NCI-H82 (cell line): ENCODE measurements around the gene SPRY4.
"Not testable (repeated sequence)": the region's sequence is repeated elsewhere in the genome, so short reads cannot be mapped to it uniquely, and the experiment has no call there.

Experiments used
- DNase-seq: peaks from one replicate; lab custom pipeline; 2025; lab: John Stamatoyannopoulos, UW

The SPRY4 gene

GRCh38 chr5:142314606-142315005 lies 10.2 kb downstream of the SPRY4 start:
- no peak for DNase-seq

GRCh38 chr5:142314109-142314508 lies 10.7 kb downstream of the SPRY4 start:
- DNase-seq, result no peak

- no peak for DNase-seq
Observed at GRCh38 chr5:142313682-142314081, 11.1 kb downstream of the SPRY4 start.

GRCh38 chr5:142313275-142313674 lies 11.5 kb downstream of the SPRY4 start:
- no peak for DNase-seq

GRCh38 chr5:142312399-142312798 lies 12.4 kb downstream of the SPRY4 start:
- no peak for DNase-seq

- no peak for DNase-seq
Observed at GRCh38 chr5:142311725-142312124, 13.1 kb downstream of the SPRY4 start.

GRCh38 chr5:142310803-142311202 lies 14.0 kb downstream of the SPRY4 start:
- no peak for DNase-seq

GRCh38 chr5:142309747-142310318 lies 15.0 kb downstream of the SPRY4 start:
- DNase-seq, result no peak

- DNase-seq, result no peak
Observed at GRCh38 chr5:142308358-142308757, 16.5 kb downstream of the SPRY4 start.

GRCh38 chr5:142307146-142307890 lies 17.5 kb downstream of the SPRY4 start:
- DNase-seq, result no peak

- DNase-seq, result no peak
Observed at GRCh38 chr5:142306077-142306502, 18.7 kb downstream of the SPRY4 start.

GRCh38 chr5:142305211-142305610 lies 19.6 kb downstream of the SPRY4 start:
- DNase-seq, result no peak

- DNase-seq, result no peak
Observed at GRCh38 chr5:142304013-142304701, 20.7 kb downstream of the SPRY4 start.

- DNase-seq, result no peak
Observed at GRCh38 chr5:142303565-142303964, 21.3 kb downstream of the SPRY4 start.

GRCh38 chr5:142301540-142301939 lies 23.3 kb downstream of the SPRY4 start:
- DNase-seq, result no peak

- DNase-seq, result no peak
Observed at GRCh38 chr5:142300677-142301076, 24.1 kb downstream of the SPRY4 start.

GRCh38 chr5:142298789-142299188 lies 26.0 kb downstream of the SPRY4 start:
- no peak for DNase-seq

GRCh38 chr5:142297786-142298185 lies 27.0 kb downstream of the SPRY4 start:
- not testable (repeated sequence) for DNase-seq

GRCh38 chr5:142296914-142297417 lies 27.9 kb downstream of the SPRY4 start:
- DNase-seq, result no peak

GRCh38 chr5:142295960-142296860 lies 28.6 kb downstream of the SPRY4 start:
- DNase-seq, result no peak

- DNase-seq, result no peak
Observed at GRCh38 chr5:142295084-142295758, 29.6 kb downstream of the SPRY4 start.
